GM12892 (cell line): ENCODE measurements around the gene SNAI3.

ENCODE experiments used
- POLR2A ChIP-seq: IDR thresholded peaks from 2 replicates; pipeline ENCODE4 v1.6.1; 2011; ENCODE audit warnings: low read depth, low read length, control low read depth
- POLR2AphosphoS5 ChIP-seq: IDR thresholded peaks from 2 replicates; pipeline ENCODE4 v1.6.1; 2011; ENCODE audit warnings: low read depth, low read length, control low read depth

DNA sequence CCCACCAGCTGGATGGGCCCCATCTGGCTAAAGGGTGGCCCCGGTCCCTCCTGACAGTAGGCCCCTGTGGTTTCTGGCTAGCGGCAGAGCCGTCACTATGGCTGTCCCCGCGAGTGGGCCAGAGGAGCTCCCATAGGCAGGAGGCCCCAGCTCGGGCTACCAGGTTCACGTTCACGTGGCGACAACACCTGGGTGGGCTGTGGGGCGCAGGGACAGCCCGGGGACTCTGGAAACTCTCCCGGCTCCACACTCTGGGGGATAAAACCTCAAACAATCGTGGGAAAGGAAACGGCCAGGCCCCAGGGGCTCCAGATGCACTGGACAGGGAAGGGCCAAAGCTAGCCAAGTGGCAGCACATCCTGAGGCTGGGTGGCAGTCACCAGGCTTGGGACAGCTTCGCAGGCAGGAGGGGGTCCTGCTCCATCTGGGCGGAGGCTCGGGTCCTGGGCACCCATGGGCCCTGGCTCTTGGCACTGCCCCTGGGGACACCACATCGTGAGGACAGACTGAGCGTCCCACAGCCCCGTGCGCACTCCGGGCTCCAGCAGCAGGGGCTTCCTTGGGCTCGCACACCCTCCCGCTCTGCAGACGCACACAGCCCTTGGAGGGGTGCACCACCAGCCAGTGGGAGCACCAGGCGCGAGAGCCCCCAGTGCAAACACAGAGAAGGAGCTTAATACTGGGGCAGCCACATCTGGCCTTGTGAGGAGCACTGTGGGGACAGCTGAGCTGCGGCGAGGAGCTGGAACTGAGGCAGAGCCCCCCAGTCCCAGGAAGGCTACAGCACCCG lies 15.5 kb upstream of the SNAI3 start:
- TF ChIP-seq POLR2A = no peak
- no peak for TF ChIP-seq POLR2AphosphoS5
